Psoas muscle (tissue), 8 donors: ENCODE data around the gene LAD1. TPM values are rescaled to one million over a fixed set of nuclear protein-coding genes. Genes with fewer than 3 reads are reported as not detected.

ENCODE experiments used
- ATAC-seq, 4 donors: fragments of 200-7000 bp; cut with Tn5 transposase; one replicate each; pipeline ENCODE4 v1.9.1; 2020; ENCODE audit warnings: moderate library complexity in 3 of 4, mild to moderate bottlenecking in 2 of 4
- DNase-seq, 2 donors: peaks; one replicate each; pipeline ENCODE4 v3.0.0-alpha.2; 2020
- H3K27ac ChIP-seq: fragments of 200-600 bp; one replicate; pipeline ENCODE4 v1.8.0; 2022
- H3K27me3 ChIP-seq, 3 donors: fragments of 200-600 bp in 1 of 3; one replicate each; pipeline versions ENCODE4 v1.6.1 to v1.8.0; 2013 to 2022; ENCODE audit warnings: low read length in 2 of 3, mild to moderate bottlenecking in 2 of 3, moderate library complexity in 1 of 3; ENCODE audit not compliant: insufficient read depth in 3 of 3
- H3K36me3 ChIP-seq, 2 donors: fragments of 200-600 bp in 1 of 2; one replicate each; pipeline versions ENCODE4 v1.6.1 to v1.8.0; 2013 to 2022; ENCODE audit warnings: low read depth in 1 of 2, mild to moderate bottlenecking in 1 of 2, moderate library complexity in 1 of 2; ENCODE audit not compliant: insufficient read depth in 1 of 2
- H3K4me1 ChIP-seq: fragments of 200-600 bp; one replicate; pipeline ENCODE4 v1.8.0; 2022
- H3K4me3 ChIP-seq: fragments of 200-600 bp; one replicate; pipeline ENCODE4 v1.8.0; 2022; ENCODE audit warnings: mild to moderate bottlenecking
- H3K9me3 ChIP-seq: fragments of 200-600 bp; one replicate; pipeline ENCODE4 v1.8.0; 2022
- WGBS, 3 donors: extraction: QIAGEN DNeasy Blood & Tissue Kit; methylation state at CpG; one replicate each; pipeline versions ENCODE4 v1.1.6 to v1.1.7; 2013; 5-methylcytosine and 5-hydroxymethylcytosine counted together
- intact Hi-C, 2 donors: fragments of 100-400 bp; cut with DNase I; formaldehyde crosslinking; loops; one replicate each; pipeline versions ENCODE4 v1.11.0 to v1.14.2; 2022
- polyA plus RNA-seq, 3 donors: library from polyadenylated mRNA; stranded (reverse); fragments of 200-250 nt; gene quantifications; one replicate each; pipeline ENCODE4 v1.2.3, GENCODE V29; 2013
- total RNA-seq, 4 donors: library from RNA; stranded (reverse); fragmentation: NEBNext Ultra II Directional in 2 of 4; extraction: Animal tissue kit (Norgen Biotek cat#: 25700) in 2 of 4; gene quantifications; one replicate each; pipeline versions ENCODE4 v1.2.1 to v1.2.4, GENCODE V29; 2021 to 2023
- TF ChIP-seq, protein P1 (sequence below): fragments of 200-600 bp; IDR thresholded peaks from one replicate; pipeline ENCODE4 v1.8.0; 2022; ENCODE audit warnings: antibody characterized with exemption
- donor health status: healthy with polysubstance abuse.
- donor health status: DM: no; HTN: no; CAD: no; lungs with moderate emphysema.
- donor health status: Bipolar disorder and iron deficiency.
- donor health status: healthy.
- donor health status: DM: yes; HTN: yes; CAD: no.
- donor health status: DM: no; HTN: no; CAD: no.
- donor health status: DM: no; HTN: no; CAD: no.
- donor health status: DM: yes; HTN: yes; CAD: no.

LAD1 gene
- total and polyA plus RNA-seq, 7 donors: 0.23 to 17.7 (median 5.4) TPM

DNA sequence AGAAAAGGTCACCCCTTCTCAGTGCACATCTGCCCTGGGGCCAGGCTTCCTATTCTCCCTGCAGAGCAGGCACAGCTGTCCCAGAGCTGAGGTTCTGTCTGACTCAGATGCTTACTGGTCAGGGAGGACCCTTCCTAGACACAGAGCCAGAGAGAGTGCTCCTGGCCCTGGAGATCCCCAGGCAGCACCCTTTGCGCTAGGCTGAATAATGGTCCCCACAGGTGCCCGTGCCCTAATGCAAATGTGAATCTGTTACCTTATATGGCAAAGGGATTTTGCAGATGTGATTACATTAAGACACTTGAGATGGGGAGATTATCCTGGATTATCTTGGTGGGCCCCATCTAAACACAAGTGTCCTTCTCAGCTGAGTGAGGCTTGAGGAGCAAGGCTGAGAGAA is 25.0 kb upstream of the LAD1 start:
- Histone ChIP-seq H3K4me3 (no peak overlapping the region), H3K4me1 (peaks cover 46% of the 10 kb centered on the region), H3K27ac (peak overlapping the region; percentile 93), H3K36me3 (no peaks in the 10 kb centered on the region), H3K9me3 (no peaks in the 10 kb centered on the region), H3K27me3 (no peaks in the 10 kb centered on the region)
- DNase-seq (no peak), ATAC-seq (no peak)
- TF ChIP-seq, protein P1, sequence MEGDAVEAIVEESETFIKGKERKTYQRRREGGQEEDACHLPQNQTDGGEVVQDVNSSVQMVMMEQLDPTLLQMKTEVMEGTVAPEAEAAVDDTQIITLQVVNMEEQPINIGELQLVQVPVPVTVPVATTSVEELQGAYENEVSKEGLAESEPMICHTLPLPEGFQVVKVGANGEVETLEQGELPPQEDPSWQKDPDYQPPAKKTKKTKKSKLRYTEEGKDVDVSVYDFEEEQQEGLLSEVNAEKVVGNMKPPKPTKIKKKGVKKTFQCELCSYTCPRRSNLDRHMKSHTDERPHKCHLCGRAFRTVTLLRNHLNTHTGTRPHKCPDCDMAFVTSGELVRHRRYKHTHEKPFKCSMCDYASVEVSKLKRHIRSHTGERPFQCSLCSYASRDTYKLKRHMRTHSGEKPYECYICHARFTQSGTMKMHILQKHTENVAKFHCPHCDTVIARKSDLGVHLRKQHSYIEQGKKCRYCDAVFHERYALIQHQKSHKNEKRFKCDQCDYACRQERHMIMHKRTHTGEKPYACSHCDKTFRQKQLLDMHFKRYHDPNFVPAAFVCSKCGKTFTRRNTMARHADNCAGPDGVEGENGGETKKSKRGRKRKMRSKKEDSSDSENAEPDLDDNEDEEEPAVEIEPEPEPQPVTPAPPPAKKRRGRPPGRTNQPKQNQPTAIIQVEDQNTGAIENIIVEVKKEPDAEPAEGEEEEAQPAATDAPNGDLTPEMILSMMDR: no peak
- 50 to 81% (median 68%) methylated on average over 2 of the region's 2 CpGs for WGBS, 3 donors
- intact Hi-C loops: no loop called here

DNA sequence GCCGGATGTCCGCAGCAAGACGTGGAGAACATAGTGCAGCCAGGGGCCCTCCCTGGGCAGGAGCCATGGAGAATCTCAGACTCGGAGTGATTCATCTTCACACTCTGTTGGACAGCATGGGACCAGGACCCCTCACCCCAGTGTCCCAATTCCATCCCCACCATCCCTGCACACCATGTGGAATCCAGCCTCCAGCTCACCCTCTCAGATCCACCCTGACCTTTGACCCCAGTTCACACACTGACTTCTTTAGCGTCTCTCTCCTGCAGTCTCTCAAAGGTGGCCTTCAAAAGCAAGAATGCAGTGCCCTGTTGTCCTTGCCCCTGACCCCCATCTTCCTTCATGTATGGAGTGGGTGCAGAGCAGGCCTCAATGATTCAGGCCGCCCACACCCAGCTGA is 24.5 kb upstream of the LAD1 start:
- no peaks in the 10 kb centered on the region for H3K27me3 ChIP-seq
- intact Hi-C loops: no loop called here
- TF ChIP-seq, protein P1: no peak
- no peak for ATAC-seq
- H3K9me3 ChIP-seq: no peaks in the 10 kb centered on the region
- H3K4me3 ChIP-seq: no peak overlapping the region
- no peak for DNase-seq
- H3K27ac ChIP-seq: peak overlapping the region; percentile 93
- no peaks in the 10 kb centered on the region for H3K36me3 ChIP-seq
- peaks cover 47% of the 10 kb centered on the region for H3K4me1 ChIP-seq
- WGBS, 3 donors: 74% methylated on average over 6 of the region's 6 CpGs

DNA sequence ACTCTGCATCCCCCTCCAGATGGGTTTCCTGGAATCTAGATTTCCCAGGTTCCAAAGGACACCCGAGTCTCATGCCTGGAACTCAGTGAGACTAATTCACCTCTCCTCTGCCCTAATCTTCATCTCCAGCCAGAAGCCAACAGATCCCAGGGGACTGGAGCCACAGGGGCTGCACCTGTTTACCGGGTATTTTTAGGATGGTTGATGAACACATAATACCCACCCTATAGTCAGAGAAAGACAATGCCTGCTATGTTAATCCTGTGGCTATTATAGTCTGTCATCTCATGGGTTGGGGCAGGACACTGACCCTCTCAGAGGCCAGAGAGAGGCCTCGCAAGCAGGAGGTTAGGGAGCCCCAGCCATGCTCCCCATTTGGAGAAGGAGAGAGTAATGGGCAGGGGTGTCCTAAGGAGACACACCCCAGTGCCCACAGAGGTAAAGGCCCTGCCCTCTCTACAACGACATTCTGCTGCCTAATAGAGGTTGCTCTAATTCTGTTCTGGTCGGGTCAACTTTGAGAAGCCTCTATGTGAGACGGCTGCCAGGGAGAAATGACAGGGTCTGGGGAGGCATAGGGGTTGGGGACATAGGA is 23.4 kb upstream of the LAD1 start:
- intact Hi-C loops: no loop called here
- Histone ChIP-seq H3K27me3 (no peaks in the 10 kb centered on the region), H3K36me3 (no peaks in the 10 kb centered on the region), H3K4me1 (peaks cover 44% of the 10 kb centered on the region), H3K9me3 (no peaks in the 10 kb centered on the region), H3K27ac (peak overlapping the region; percentile 93), H3K4me3 (peak overlapping the region; percentile 19)
- DNase-seq (no peak), ATAC-seq (peak; percentile 59 to 71 (median 67))
- TF ChIP-seq, protein P1: no peak
- 41 to 58% (median 41%) methylated on average over 6 of the region's 6 CpGs for WGBS, 3 donors

DNA sequence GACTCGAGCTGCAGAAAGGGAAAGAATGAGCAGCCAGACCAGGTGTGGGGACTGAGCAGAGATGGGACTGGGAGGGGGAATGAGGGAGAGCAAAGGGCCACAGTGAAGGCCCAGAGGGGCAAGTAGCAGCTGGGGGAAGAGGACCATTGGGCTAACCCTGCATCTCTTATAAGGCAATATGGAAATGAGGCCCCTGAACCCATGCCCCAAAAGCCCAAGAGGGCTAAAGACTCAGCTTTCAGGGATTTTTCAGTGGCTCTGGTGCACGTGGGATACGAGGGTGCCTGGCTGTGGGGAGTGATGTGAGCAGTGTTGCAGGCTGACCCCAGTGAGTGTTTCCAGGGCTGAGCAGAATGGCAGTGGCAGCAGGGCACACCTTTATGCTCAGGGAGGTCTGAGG is 22.9 kb upstream of the LAD1 start:
- peak overlapping the region; percentile 93 for H3K27ac ChIP-seq
- 46 to 54% (median 52%) methylated on average over 3 of the region's 3 CpGs for WGBS, 3 donors

More for the DNA sequence above, 22.9 kb upstream of the LAD1 start:
- ATAC-seq: peak; percentile 2
- H3K27me3 ChIP-seq: no peaks in the 10 kb centered on the region
- no peaks in the 10 kb centered on the region for H3K9me3 ChIP-seq
- peak overlapping the region; percentile 19 for H3K4me3 ChIP-seq
- TF ChIP-seq, protein P1: no peak
- peaks cover 39% of the 10 kb centered on the region for H3K4me1 ChIP-seq
- peaks cover 0 to 5% of the 10 kb centered on the region in 2 donors for H3K36me3 ChIP-seq
- intact Hi-C loops: no loop called here
- DNase-seq: no peak
